ENCODE data around the gene CPNE5. TPM values are rescaled to one million over a fixed set of nuclear protein-coding genes. Genes with fewer than 3 reads are reported as not detected.

Gene CPNE5
- total and polyA plus RNA-seq, 2 donors (not counting 1 experiment from before 2014, with no cell fraction given): 0.02 TPM; not detected in 1

GRCh38 chr6:36791085-36791484 lies 48.2 kb downstream of the CPNE5 start:
- Histone ChIP-seq H4K20me1 (ENCODE audit: control insufficient read depth, extremely low read depth, insufficient read depth, low read length) (no peaks in the 10 kb centered on the region), H3K4me3 (replicated peaks in 1 of 4; ENCODE audit: control extremely low read depth in 1 of 4, insufficient read depth in 1 of 4, low read depth in 3 of 4, low read length in 4 of 4) (no peak overlapping the region), H3K4me1 (ENCODE audit: control insufficient read depth, extremely low read depth, insufficient read depth, low read length) (no peaks in the 10 kb centered on the region), H3K4me2 (ENCODE audit: extremely low read depth, insufficient read depth, low read length) (no peak overlapping the region), H3K9me3 (ENCODE audit: control insufficient read depth, insufficient read depth, low read depth, low read length) (no peaks in the 10 kb centered on the region), H3K9ac (ENCODE audit: insufficient read depth, low read length) (no peak overlapping the region), H2AFZ (ENCODE audit: low read length) (no peak overlapping the region), H3K27ac (ENCODE audit: insufficient read depth, low read length) (no peak overlapping the region), H3K27me3 (ENCODE audit: control insufficient read depth, insufficient read depth, low read length) (peaks cover 25% of the 10 kb centered on the region), H3K36me3 (ENCODE audit: control insufficient read depth, insufficient read depth, low read length) (no peaks in the 10 kb centered on the region), H3K79me2 (ENCODE audit: control insufficient read depth, insufficient read depth, low read length) (no peaks in the 10 kb centered on the region)
- TF ChIP-seq CTCF (conservative IDR thresholded peaks at IDR 0.05 in 1 of 2, IDR thresholded peaks at IDR 0.05 in 1 of 2; ENCODE audit: low read depth in 1 of 2, low read length in 2 of 2) (no peak), EZH2 (IDR thresholded peaks at IDR 0.05; ENCODE audit: low read length, missing control alignments) (no peak)
- no peak for DNase-seq (ENCODE audit: low read depth in 2 of 2)

DNA sequence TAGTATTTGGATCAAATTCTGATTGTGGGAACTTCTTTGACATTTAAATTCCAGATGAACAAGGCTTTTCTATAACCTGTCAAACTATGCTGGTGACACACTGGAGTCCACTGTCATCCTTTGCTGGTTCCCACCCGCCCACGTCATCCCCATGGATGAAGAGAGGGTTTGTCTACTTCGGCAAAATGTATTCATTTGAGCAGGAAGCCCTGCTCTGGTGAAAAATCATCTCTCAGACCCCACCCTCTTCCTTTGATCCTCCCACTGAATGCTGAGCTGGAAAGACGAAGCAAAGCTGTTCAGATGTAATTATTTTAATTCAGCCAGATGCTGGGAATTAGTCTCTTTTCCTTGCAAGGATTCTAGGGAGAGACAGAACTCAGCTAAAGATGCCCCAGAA lies 50.5 kb downstream of the CPNE5 start:
- H3K27me3 ChIP-seq (ENCODE audit: control insufficient read depth, insufficient read depth, low read length): peaks cover 24% of the 10 kb centered on the region
- no peaks in the 10 kb centered on the region for H3K36me3 ChIP-seq (ENCODE audit: control insufficient read depth, insufficient read depth, low read length)
- H3K9me3 ChIP-seq (ENCODE audit: control insufficient read depth, insufficient read depth, low read depth, low read length): no peaks in the 10 kb centered on the region
- no peak overlapping the region for H3K27ac ChIP-seq (ENCODE audit: insufficient read depth, low read length)
- no peak overlapping the region for H3K4me3 ChIP-seq (replicated peaks in 1 of 4; ENCODE audit: control extremely low read depth in 1 of 4, insufficient read depth in 1 of 4, low read depth in 3 of 4, low read length in 4 of 4)
- no peaks in the 10 kb centered on the region for H4K20me1 ChIP-seq (ENCODE audit: control insufficient read depth, extremely low read depth, insufficient read depth, low read length)
- H3K79me2 ChIP-seq (ENCODE audit: control insufficient read depth, insufficient read depth, low read length): no peaks in the 10 kb centered on the region
- H3K4me1 ChIP-seq (ENCODE audit: control insufficient read depth, extremely low read depth, insufficient read depth, low read length): no peaks in the 10 kb centered on the region
- TF ChIP-seq CTCF (conservative IDR thresholded peaks at IDR 0.05 in 1 of 2, IDR thresholded peaks at IDR 0.05 in 1 of 2; ENCODE audit: low read depth in 1 of 2, low read length in 2 of 2) (no peak), EZH2 (IDR thresholded peaks at IDR 0.05; ENCODE audit: low read length, missing control alignments) (no peak)
- DNase-seq (ENCODE audit: low read depth in 2 of 2): peak; percentile 10 to 40
- no peak overlapping the region for H2AFZ ChIP-seq (ENCODE audit: low read length)
- H3K9ac ChIP-seq (ENCODE audit: insufficient read depth, low read length): no peak overlapping the region
- H3K4me2 ChIP-seq (ENCODE audit: extremely low read depth, insufficient read depth, low read length): no peak overlapping the region

GRCh38 chr6:36788186-36788585 lies 51.1 kb downstream of the CPNE5 start:
- no peak overlapping the region for H3K9ac ChIP-seq (ENCODE audit: insufficient read depth, low read length)
- H3K4me2 ChIP-seq (ENCODE audit: extremely low read depth, insufficient read depth, low read length): no peak overlapping the region
- no peaks in the 10 kb centered on the region for H3K9me3 ChIP-seq (ENCODE audit: control insufficient read depth, insufficient read depth, low read depth, low read length)
- H3K27me3 ChIP-seq (ENCODE audit: control insufficient read depth, insufficient read depth, low read length): peaks cover 19% of the 10 kb centered on the region
- H3K27ac ChIP-seq (ENCODE audit: insufficient read depth, low read length): no peak overlapping the region
- no peaks in the 10 kb centered on the region for H3K79me2 ChIP-seq (ENCODE audit: control insufficient read depth, insufficient read depth, low read length)
- H3K4me3 ChIP-seq (replicated peaks in 1 of 4; ENCODE audit: control extremely low read depth in 1 of 4, insufficient read depth in 1 of 4, low read depth in 3 of 4, low read length in 4 of 4): no peak overlapping the region
- H3K36me3 ChIP-seq (ENCODE audit: control insufficient read depth, insufficient read depth, low read length): no peaks in the 10 kb centered on the region
- H2AFZ ChIP-seq (ENCODE audit: low read length): no peak overlapping the region
- no peak for TF ChIP-seq EZH2 (IDR thresholded peaks at IDR 0.05; ENCODE audit: low read length, missing control alignments)
- TF ChIP-seq CTCF (conservative IDR thresholded peaks at IDR 0.05 in 1 of 2, IDR thresholded peaks at IDR 0.05 in 1 of 2; ENCODE audit: low read depth in 1 of 2, low read length in 2 of 2): no peak
- H3K4me1 ChIP-seq (ENCODE audit: control insufficient read depth, extremely low read depth, insufficient read depth, low read length): no peaks in the 10 kb centered on the region
- no peaks in the 10 kb centered on the region for H4K20me1 ChIP-seq (ENCODE audit: control insufficient read depth, extremely low read depth, insufficient read depth, low read length)
- DNase-seq (ENCODE audit: low read depth in 2 of 2): no peak
